Measurements from ENCODE around the gene PLXNC1.

DNA sequence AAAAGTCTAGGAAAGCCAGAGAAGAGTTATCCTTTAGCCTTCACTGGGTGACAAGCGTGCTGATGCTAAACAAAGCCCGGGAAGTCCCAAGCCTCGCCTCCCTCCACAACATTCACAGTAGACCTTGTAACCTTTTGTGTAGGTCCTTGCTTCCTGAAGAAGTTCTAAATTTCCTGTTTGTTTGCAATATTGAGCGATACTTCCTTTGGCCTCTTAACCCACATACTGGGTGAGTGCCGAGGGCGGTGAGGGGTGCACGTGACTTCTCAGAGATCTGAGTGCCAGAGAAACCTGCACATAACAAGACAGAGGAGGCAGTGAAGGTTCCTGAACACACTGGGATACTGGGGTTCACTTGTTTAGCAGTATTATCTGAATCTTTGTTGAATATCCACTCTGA lies 134.3 kb downstream of the PLXNC1 start:
- TF ChIP-seq, protein P1, sequence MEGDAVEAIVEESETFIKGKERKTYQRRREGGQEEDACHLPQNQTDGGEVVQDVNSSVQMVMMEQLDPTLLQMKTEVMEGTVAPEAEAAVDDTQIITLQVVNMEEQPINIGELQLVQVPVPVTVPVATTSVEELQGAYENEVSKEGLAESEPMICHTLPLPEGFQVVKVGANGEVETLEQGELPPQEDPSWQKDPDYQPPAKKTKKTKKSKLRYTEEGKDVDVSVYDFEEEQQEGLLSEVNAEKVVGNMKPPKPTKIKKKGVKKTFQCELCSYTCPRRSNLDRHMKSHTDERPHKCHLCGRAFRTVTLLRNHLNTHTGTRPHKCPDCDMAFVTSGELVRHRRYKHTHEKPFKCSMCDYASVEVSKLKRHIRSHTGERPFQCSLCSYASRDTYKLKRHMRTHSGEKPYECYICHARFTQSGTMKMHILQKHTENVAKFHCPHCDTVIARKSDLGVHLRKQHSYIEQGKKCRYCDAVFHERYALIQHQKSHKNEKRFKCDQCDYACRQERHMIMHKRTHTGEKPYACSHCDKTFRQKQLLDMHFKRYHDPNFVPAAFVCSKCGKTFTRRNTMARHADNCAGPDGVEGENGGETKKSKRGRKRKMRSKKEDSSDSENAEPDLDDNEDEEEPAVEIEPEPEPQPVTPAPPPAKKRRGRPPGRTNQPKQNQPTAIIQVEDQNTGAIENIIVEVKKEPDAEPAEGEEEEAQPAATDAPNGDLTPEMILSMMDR (conservative IDR thresholded peaks at IDR 0.05; ENCODE audit: low read depth, low read length), result no peak
- TF ChIP-seq EZH2 (IDR thresholded peaks at IDR 0.05; ENCODE audit: borderline replicate concordance, low read depth, low read length, poor library complexity, severe bottlenecking), result no peak
